ENCODE results near the gene GNG13.

GNG13 gene, protein sequence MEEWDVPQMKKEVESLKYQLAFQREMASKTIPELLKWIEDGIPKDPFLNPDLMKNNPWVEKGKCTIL

DNA sequence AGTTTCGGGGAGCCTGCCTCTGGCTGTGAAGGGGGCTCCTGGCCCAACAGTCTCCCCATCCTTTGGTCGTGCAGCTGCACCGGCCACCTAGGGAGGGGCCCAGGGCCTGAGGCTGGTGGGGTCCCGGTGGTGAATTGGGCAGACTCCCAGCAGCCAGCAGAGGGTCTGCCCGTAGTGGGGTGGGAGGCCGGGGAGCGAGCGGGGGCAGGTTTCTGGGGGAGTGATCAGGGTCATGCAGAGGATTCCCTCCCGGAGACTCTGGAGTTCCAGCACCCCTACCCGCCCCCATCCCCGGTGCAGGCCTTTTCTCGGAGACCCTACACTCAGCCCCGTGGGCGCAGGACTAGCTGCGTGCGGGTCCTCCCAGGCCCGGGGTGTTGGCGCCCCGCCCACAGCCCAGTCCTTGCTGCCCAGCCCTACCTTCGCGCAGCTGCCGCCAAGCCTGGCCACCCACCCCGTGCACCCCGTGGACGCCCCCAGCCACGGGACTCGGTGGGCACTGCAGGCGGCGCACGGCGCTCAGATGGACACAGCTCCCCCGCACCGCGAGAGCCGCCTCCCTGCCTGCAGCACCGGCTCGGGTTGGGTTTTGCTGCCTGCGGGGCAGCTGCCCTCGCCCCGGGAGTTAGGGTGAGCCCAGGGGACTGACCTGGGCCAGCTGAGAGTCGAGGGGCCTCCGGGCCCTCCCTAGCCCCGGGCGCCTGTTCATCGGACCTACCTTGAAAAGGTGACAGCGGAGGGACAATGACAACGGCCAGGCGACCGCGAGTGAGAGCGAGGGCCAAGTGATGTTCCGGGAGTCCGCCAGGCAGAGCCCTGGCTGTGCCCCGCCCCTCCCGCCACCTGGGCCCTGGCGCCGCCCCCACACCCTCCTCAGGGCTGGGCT, at the start of gene GNG13:
TSS of gene GNG13 (minus strand) at position 787 of the 886 bp plus-strand sequence. CDS start 1,657 bp downstream, outside the sequence.
- Histone ChIP-seq H3K9ac (ENCODE audit: low read depth, low read length) (peak within 1 kb of the TSS; percentile 32; the same call in 1 of the 2 replicates), H3K36me3 (ENCODE audit: insufficient read depth, low read length) (0 out of 2 replicates have a peak, but pooled peaks cover 2% of the 10 kb centered on the region), H3K9me3 (ENCODE audit: control insufficient read depth, insufficient read depth, low read length) (no peaks in the 10 kb centered on the region; the same call in 1 of the 2 replicates), H3K4me1 (ENCODE audit: insufficient read depth, low read length) (peaks cover 7% of the 10 kb centered on the region; the same call in 1 of the 2 replicates)

DNA sequence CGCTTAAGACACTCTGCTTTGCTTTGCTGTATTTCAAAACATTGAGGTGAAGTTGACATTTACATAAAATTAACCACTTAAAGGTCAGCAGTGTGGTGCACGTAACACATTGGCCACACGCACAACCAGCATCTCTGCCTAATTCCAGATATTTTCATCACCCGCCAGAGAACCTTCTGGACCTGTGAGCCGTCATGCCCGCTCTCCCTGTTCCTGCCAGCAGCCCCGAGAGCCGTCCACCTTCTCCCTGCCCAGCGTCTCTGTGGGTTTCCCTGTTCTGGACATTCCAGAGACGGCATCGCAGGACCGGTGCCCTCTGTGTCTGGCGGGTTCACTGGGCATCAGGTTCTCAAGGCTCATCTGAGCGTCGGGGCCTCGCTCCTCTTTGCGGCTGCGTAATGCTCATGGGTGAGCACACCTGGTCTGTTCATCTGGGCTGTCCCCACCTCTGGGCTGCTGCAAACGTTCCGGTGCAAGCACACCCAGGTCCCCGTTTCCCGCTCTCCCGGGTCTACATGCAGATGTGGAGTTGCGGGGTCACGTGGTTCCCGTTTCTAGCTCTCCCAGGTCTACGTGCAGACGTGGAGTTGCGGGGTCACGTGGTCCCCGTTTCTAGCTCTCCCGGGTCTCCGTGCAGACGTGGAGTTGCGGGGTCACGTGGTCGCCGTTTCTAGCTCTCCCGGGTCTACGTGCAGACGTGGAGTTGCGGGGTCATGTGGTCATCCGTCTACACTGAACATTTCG, 48.1 kb upstream of the GNG13 start:
- Histone ChIP-seq H3K4me1 (ENCODE audit: insufficient read depth, low read length) (no peaks in the 10 kb centered on the region), H3K9me3 (ENCODE audit: control insufficient read depth, insufficient read depth, low read length) (no peaks in the 10 kb centered on the region; the same call in 1 of the 2 replicates), H3K9ac (ENCODE audit: low read depth, low read length) (no peak overlapping the region), H3K36me3 (ENCODE audit: insufficient read depth, low read length) (no peaks in the 10 kb centered on the region)

DNA sequence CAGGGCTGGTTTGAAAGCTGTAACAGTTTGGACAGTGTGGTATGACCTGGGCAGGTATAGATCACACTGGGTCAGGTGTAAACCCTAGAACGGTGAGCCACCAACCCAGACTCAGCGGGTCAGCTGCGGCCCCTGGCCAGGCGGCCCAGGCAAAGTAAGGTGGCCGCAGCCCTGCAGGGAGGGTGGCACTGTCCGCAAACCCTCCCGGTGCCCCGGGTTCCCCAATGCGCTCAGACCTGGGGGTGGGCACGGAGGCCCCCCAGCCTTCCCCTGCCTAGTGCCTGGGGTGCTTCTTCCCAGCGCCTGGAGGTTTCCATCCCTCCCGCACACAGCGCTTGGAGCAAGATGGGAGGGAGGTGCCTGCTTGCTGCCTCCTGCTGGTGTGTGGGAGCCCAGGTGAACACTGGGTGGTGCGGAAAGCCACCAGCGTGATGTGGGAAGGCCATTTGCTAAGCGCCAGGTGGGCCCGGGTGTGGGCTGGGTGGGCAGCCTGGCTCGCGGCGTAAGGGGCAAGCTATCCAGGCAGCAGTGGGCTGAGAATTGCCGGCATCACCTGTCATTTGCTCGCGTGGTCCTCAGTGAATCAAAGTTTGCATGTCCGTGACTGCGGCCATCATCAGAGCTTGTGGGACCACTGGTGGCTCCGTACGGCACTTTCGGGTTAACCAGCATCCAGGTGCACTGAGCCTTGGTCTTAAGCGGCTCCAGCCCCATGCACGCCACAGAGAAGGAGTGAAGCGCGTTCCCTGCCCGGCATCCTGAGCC, 47.3 kb upstream of the GNG13 start:
- no peaks in the 10 kb centered on the region for H3K36me3 ChIP-seq (ENCODE audit: insufficient read depth, low read length)
- H3K9ac ChIP-seq (ENCODE audit: low read depth, low read length) = no peak overlapping the region
- no peaks in the 10 kb centered on the region; the same call in 1 of the 2 replicates for H3K9me3 ChIP-seq (ENCODE audit: control insufficient read depth, insufficient read depth, low read length)
- H3K4me1 ChIP-seq (ENCODE audit: insufficient read depth, low read length) = no peaks in the 10 kb centered on the region

DNA sequence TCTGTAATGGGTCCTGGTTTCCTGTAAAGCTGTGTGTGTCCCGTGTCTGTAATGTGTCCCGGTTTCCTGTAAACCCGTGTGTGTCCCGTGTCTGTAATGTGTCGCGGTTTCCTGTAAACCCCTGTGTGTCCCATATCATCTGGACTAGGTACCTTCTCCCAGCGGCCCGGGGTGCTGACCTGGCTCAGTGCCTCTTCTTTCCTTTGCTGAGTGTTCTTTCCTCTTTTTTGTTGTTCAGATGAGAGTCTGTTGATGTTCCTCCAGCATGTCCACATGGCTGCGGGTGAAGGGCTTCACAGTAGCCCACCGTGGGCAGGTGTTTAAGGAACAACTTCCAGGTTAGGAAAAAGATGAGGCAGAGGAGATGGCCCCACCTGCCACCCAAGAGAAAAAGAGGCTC, 46.6 kb upstream of the GNG13 start:
- H3K36me3 ChIP-seq (ENCODE audit: insufficient read depth, low read length) = no peaks in the 10 kb centered on the region
- H3K9ac ChIP-seq (ENCODE audit: low read depth, low read length) = no peak overlapping the region
- no peaks in the 10 kb centered on the region; the same call in 1 of the 2 replicates for H3K9me3 ChIP-seq (ENCODE audit: control insufficient read depth, insufficient read depth, low read length)
- no peaks in the 10 kb centered on the region for H3K4me1 ChIP-seq (ENCODE audit: insufficient read depth, low read length)

DNA sequence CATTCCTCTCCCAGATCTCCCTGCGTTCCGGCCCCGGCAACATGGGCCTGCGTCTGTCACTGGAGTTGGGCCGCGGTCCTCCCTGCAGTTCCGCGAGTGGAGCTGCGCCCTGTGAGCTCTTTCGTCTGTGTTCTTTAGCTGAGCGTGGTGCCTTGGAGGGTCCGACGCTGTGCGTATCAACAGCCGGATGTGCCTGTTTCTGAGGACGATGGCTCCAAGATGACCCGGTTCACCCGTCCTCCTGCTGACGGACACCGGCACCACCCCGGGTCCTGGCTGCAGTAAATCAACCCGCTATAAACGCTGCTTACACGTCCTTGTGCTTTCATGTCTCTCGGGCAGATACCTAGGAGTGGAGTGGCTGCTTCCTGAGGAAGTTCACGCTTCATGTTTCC, 44.8 kb upstream of the GNG13 start:
- Histone ChIP-seq H3K36me3 (ENCODE audit: insufficient read depth, low read length) (no peaks in the 10 kb centered on the region), H3K9ac (ENCODE audit: low read depth, low read length) (no peak overlapping the region), H3K9me3 (ENCODE audit: control insufficient read depth, insufficient read depth, low read length) (no peaks in the 10 kb centered on the region; the same call in 1 of the 2 replicates), H3K4me1 (ENCODE audit: insufficient read depth, low read length) (no peaks in the 10 kb centered on the region)

DNA sequence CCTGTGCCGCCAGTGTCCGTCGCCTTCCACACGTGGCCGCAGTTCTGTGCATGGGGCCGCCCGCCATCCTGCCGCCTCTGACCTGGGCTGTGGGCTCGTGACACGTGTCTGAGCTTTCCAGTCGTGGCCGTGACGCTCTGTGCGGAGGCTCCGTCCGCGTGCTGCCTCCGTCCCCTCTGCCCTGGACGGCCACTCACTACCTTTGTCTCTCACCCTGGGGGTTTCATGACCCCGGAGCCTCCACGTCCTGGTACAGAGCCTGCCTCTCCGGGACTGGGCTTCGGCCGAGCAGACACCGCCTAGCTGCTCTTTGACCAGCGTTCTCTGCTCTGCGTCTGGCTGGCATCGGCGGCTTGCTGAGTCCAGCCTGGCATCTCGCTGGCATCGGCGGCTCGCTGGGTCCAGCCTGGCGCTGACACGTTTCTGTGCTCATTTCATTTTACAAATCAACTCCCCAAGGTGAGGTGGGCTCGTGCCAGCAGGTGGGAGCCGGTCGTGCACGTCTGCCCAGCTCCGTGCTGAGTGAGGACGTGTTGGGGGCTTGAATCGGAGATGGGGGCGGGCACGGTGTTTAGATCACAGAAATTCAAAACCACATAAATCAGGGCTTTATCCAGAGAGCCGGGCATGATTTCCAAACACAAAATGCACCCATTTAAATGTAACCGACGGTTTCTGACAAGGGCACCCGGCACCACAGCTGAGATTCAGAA, 44.3 kb upstream of the GNG13 start:
- no peak overlapping the region for H3K9ac ChIP-seq (ENCODE audit: low read depth, low read length)
- H3K36me3 ChIP-seq (ENCODE audit: insufficient read depth, low read length) = no peaks in the 10 kb centered on the region
- no peaks in the 10 kb centered on the region; the same call in 1 of the 2 replicates for H3K9me3 ChIP-seq (ENCODE audit: control insufficient read depth, insufficient read depth, low read length)
- no peaks in the 10 kb centered on the region for H3K4me1 ChIP-seq (ENCODE audit: insufficient read depth, low read length)

DNA sequence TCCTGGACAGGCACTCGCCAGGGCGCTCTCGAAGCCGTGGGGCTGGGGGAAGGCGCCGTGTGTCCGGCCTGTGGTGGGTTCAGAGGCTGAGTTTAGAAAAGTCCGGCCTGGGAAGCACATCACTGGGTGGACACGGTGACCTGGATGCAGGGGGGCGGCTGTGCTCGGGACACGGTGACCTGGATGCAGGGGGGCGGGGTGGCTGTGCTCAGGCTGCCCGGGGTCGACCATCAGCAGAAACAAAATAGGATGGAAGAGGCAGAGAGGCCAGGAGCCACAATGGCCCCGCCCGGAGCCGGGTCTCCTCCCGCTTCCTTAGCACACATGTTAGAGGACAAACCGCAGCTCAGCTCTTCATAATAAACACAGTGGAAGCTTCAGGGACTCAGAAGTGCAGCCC, 43.2 kb upstream of the GNG13 start:
- H3K4me1 ChIP-seq (ENCODE audit: insufficient read depth, low read length) = no peaks in the 10 kb centered on the region
- H3K9ac ChIP-seq (ENCODE audit: low read depth, low read length) = no peak overlapping the region
- H3K9me3 ChIP-seq (ENCODE audit: control insufficient read depth, insufficient read depth, low read length) = no peaks in the 10 kb centered on the region; the same call in 1 of the 2 replicates
- H3K36me3 ChIP-seq (ENCODE audit: insufficient read depth, low read length) = no peaks in the 10 kb centered on the region

DNA sequence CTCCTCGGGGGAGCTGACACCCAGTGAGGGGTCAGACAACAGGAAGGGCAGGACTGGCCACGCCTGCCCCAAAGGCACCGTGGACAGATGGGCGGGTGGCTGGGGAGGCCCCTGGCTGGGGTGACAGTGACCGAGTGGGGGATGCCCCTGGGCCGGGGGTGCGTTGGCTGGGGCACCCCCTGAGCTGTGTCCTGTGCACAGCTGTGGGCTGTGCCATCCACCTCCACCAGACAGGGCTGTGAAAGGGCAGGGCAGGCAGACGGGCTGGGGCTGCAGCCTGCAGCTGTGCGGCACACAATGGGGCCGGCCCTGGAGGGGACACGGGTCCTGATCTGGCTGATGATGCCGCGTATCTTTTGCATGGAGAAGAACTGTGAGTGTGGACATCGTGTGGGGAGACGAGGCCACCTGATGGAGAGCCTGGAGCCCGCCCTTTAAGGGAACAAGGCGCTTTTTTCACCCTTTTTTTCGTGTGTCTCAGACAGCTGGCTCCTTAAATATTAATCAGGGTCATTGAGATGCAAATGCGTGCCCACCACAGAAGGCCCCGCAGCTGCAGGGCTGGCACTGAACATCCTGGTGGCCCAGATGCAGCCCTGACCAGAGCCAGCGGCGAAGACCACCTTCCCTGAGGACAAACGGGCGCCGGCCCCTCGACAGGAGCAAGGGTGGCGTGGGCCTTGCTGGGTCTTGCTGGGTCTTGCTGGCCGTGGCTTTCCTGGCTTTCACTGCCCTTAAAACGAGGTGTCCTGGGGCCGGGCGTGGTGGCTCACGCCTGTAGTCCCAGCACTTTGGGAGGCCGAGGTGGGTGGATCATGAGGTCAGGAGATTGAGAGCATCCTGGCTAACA, 42.4 kb upstream of the GNG13 start:
- no peaks in the 10 kb centered on the region for H3K36me3 ChIP-seq (ENCODE audit: insufficient read depth, low read length)
- no peaks in the 10 kb centered on the region; the same call in 1 of the 2 replicates for H3K9me3 ChIP-seq (ENCODE audit: control insufficient read depth, insufficient read depth, low read length)
- H3K4me1 ChIP-seq (ENCODE audit: insufficient read depth, low read length) = no peaks in the 10 kb centered on the region
- H3K9ac ChIP-seq (ENCODE audit: low read depth, low read length) = no peak overlapping the region

DNA sequence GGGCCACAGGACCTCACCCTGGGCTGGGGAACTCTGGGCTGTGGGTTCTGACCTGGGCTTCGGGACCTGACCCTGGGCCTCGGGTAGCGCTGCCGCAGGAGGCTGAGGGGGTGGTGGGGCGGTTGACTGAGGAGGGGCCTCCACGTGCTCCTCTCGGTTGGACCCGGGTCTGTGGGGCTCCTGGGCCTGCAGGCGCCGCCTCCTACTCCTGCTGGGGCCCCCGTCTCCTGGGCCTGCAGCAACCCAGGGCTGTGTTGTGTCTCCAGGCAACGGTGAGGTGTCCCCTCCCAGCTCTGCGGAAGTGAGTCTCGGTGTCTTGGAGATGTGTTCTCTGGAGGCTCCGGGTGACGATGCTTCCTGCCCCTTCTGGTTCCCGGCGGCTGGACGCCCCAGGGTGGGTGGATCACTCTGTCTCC, 41.5 kb upstream of the GNG13 start:
- Histone ChIP-seq H3K9ac (ENCODE audit: low read depth, low read length) (no peak overlapping the region), H3K36me3 (ENCODE audit: insufficient read depth, low read length) (no peaks in the 10 kb centered on the region), H3K9me3 (ENCODE audit: control insufficient read depth, insufficient read depth, low read length) (no peaks in the 10 kb centered on the region; the same call in 1 of the 2 replicates), H3K4me1 (ENCODE audit: insufficient read depth, low read length) (no peaks in the 10 kb centered on the region)

DNA sequence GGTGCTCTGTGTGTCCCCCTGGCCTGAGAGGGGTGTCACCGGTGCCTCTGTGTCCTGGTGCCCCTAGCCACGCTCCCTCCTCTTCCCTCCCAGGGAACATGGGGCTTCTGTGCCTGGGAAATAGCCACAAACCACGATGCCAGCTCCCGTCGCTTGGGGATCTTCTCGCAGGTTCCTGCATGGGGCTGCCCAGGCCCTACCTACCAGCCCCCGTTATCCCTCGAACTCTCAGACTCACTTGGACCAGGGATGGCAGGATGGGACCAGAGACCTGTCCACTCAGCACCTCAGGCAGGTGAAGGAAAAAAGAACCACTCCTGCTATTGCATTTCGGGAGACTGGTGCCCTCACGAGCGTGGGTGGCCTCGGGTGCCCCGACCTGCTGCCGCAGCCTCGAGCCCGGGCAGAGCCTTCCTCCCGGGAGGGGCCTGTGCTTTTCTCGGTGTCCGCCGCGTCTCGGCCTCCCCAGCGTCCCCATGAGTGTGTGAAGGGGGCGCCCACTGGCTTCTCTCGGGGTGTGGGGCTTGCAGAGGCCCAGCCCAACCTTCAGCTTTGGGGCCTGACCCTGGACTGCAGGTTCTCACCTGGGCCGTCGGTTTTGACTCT, 41.0 kb upstream of the GNG13 start:
- no peaks in the 10 kb centered on the region for H3K4me1 ChIP-seq (ENCODE audit: insufficient read depth, low read length)
- H3K9me3 ChIP-seq (ENCODE audit: control insufficient read depth, insufficient read depth, low read length) = peaks cover under 1% of the 10 kb centered on the region; the same call in 1 of the 2 replicates
- no peak overlapping the region for H3K9ac ChIP-seq (ENCODE audit: low read depth, low read length)
- no peaks in the 10 kb centered on the region for H3K36me3 ChIP-seq (ENCODE audit: insufficient read depth, low read length)

DNA sequence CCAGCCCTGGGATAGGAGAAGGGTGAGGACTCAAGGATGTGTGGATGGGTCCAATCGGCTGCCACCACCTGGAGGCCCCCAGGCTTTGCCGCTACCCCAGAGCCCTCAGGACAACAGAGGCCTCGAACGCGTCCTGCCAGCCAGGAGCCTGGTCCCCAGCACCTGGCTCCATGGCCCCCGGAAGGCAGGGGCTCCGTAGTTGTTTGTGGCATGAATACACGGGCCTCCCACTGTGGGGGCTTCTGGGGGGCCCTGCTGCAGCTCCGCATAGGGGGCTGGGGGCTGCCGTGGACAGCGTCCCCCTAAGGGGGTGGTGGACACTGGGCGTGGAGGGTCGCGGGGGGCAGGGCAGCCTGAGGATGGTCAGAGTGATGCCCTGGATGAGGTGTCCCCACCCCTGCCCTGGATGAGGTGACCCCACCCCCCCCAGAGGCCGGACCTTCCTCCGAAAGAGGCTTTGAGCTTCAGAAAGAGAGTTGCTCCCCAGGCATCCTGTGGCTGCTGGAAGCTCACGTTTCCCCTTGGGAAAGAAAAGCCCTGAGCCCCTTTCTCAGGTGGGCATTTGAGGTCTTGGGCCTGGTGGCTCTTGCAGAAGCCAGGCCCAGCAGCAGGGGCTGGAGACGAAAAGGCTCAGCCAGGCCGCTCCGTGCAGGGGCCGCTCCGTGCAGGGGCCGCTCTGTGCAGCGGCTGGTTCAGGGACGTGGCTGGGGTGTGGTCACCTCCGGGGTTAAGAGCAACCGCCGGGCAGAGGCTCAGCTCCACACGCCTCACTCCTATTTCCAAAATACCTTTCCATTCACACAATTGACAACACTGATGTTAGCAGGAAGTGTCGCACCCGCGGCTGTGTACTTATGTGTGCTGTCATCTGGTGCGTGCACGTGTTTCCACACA, 40.3 kb upstream of the GNG13 start:
- H3K9ac ChIP-seq (ENCODE audit: low read depth, low read length) = no peak overlapping the region
- no peaks in the 10 kb centered on the region for H3K4me1 ChIP-seq (ENCODE audit: insufficient read depth, low read length)
- H3K9me3 ChIP-seq (ENCODE audit: control insufficient read depth, insufficient read depth, low read length) = peaks cover 7% of the 10 kb centered on the region; the same call in 1 of the 2 replicates

More for the DNA sequence above, 40.3 kb upstream of the GNG13 start:
- H3K36me3 ChIP-seq (ENCODE audit: insufficient read depth, low read length) = no peaks in the 10 kb centered on the region
